GM10266 (cell line): Measurements from ENCODE around the gene ITGB6.
A peak's percentile ranks its signal among the peaks of the same experiment; 100 is the strongest.

Experiments used
- DNase-seq: peaks from one replicate; pipeline ENCODE4 v3.0.0; 2012; ENCODE audit errors: extremely low spot score
- CTCF ChIP-seq: IDR thresholded peaks from 2 replicates; pipeline ENCODE4 v1.5.1; 2012; ENCODE audit warnings: mild to moderate bottlenecking, low read depth; ENCODE audit not compliant: control insufficient read depth, insufficient read depth; ENCODE audit errors: missing control alignments

The ITGB6 gene

GRCh38 chr2:160227293-160227915 lies 27.3 kb upstream of the ITGB6 start:
- DNase-seq, result no peak
- TF ChIP-seq CTCF, result no peak

- no peak for TF ChIP-seq CTCF
- no peak for DNase-seq
These were observed 26.3 kb upstream of the ITGB6 start for GRCh38 chr2:160226367-160226766.

- DNase-seq, result no peak
- no peak for TF ChIP-seq CTCF
These were observed 25.6 kb upstream of the ITGB6 start for GRCh38 chr2:160225722-160226121.

- TF ChIP-seq CTCF, result no peak
- DNase-seq, result no peak
These were observed 24.4 kb upstream of the ITGB6 start for GRCh38 chr2:160224507-160224906.

GRCh38 chr2:160224060-160224459 lies 24.0 kb upstream of the ITGB6 start:
- no peak for TF ChIP-seq CTCF
- peak; percentile 65 for DNase-seq

GRCh38 chr2:160223560-160223959 lies 23.5 kb upstream of the ITGB6 start:
- no peak for DNase-seq

More at GRCh38 chr2:160223560-160223959, 23.5 kb upstream of the ITGB6 start:
- TF ChIP-seq CTCF, result no peak
